Measurements from ENCODE around the gene CARNS1. TPM values are rescaled to one million over a fixed set of nuclear protein-coding genes. Genes with fewer than 3 reads are reported as not detected.
A peak's percentile ranks its signal among the peaks of the same experiment; 100 is the strongest.
"Not testable (repeated sequence)": the region's sequence is repeated elsewhere in the genome, so short reads cannot be mapped to it uniquely, and the experiment has no call there.

The CARNS1 gene
- total and polyA plus RNA-seq, 7 donors = 0.16 to 0.83 (median 0.55) TPM; not detected in 2

GRCh38 chr11:67400942-67401494 is 14.5 kb upstream of the CARNS1 start:
- DNase-seq = peak; percentile 80
- H3K27ac ChIP-seq = peak overlapping the region; percentile 92 to 93 (median 92)
- peaks cover 0 to 46% (median 36%) of the 10 kb centered on the region in 4 donors for H3K4me1 ChIP-seq
- 1 to 4% methylated on average over 27 of the region's 27 CpGs for whole genome bisulfite sequencing, 2 donors
- intact Hi-C loops (cut with DNase I) = loop anchor here (2.0 to 5.0 kb wide), 2 partner anchors 68 to 81 kb away; partner anchors contain the start of genes AIP and TMEM134
- H3K4me3 ChIP-seq = peak overlapping the region; percentile 74 to 84 (median 76)
- H3K9me3 ChIP-seq = no peaks in the 10 kb centered on the region
- H3K27me3 ChIP-seq = peaks cover 0 to 25% (median 6%) of the 10 kb centered on the region in 3 donors
- TF ChIP-seq, protein P1, sequence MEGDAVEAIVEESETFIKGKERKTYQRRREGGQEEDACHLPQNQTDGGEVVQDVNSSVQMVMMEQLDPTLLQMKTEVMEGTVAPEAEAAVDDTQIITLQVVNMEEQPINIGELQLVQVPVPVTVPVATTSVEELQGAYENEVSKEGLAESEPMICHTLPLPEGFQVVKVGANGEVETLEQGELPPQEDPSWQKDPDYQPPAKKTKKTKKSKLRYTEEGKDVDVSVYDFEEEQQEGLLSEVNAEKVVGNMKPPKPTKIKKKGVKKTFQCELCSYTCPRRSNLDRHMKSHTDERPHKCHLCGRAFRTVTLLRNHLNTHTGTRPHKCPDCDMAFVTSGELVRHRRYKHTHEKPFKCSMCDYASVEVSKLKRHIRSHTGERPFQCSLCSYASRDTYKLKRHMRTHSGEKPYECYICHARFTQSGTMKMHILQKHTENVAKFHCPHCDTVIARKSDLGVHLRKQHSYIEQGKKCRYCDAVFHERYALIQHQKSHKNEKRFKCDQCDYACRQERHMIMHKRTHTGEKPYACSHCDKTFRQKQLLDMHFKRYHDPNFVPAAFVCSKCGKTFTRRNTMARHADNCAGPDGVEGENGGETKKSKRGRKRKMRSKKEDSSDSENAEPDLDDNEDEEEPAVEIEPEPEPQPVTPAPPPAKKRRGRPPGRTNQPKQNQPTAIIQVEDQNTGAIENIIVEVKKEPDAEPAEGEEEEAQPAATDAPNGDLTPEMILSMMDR (IDR thresholded peaks at IDR 0.05) = no peak
- TF ChIP-seq POLR2A (IDR thresholded peaks at IDR 0.05) (no peak), EP300 (IDR thresholded peaks at IDR 0.05) (no peak), POLR2AphosphoS5 (IDR thresholded peaks at IDR 0.05) (no peak)
- H3K36me3 ChIP-seq = peaks cover 23 to 38% (median 30%) of the 10 kb centered on the region in 4 donors

DNA sequence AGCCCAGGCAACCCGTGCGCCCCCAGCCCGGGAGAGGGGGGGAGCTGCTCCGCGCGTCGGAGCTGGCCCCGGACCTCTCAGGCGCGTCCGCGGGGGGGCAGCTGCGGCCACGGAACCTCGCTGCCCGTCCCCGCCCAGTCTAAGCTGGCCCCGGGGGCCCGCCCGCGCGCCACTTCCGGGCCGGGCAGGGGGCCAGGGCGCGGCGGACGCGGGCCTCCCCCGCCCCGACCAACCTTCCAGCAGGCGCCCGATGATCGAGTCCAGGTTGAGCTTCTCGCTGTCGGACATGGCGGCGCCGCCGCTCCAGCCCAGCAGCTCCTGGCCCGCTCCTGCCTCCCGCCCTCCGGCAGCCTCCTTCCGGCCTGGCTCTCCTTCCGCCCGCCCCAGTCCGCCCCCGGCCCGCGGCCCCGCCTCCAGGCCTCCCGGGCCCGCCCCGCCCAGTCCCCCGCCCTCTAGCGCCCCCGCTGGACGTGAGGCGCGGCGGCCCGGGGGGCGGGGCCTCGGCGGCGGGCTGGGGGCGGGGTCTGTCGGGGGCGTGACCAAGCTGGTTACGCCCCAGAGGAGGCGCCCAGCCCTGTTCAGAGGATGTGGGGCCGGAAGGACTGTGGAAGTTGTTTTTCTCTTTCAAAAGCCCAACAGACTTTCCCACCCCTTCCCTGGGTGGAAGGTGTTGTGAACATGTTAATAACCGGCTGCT is 13.8 kb upstream of the CARNS1 start, which contains the start of gene PPP1CA:
TSS of gene PPP1CA (minus strand) at position 364 of the 697 bp plus-strand sequence. CDS start at position 288, 76 bp downstream.
- Histone ChIP-seq H3K4me1 (peaks cover 0 to 43% (median 36%) of the 10 kb centered on the region in 4 donors), H3K27me3 (peaks cover 0 to 31% (median 12%) of the 10 kb centered on the region in 3 donors), H3K9me3 (no peaks in the 10 kb centered on the region), H3K36me3 (peaks cover 23 to 32% (median 27%) of the 10 kb centered on the region in 4 donors), H3K27ac (peak within 1 kb of the TSS; percentile 92 to 93 (median 92)), H3K4me3 (peak within 1 kb of the TSS; percentile 74 to 84 (median 76))
- 0 to 1% methylated on average over 73 of the region's 73 CpGs for WGBS, 2 donors
- DNase-seq = peak; percentile 95
- peak; percentile 74 to 93 (median 90) for TF ChIP-seq POLR2AphosphoS5 (IDR thresholded peaks at IDR 0.05)
- no peak for TF ChIP-seq EP300 (IDR thresholded peaks at IDR 0.05)
- TF ChIP-seq POLR2A (IDR thresholded peaks at IDR 0.05) = peak in 1 of 2 donors; percentile 70
- TF ChIP-seq, protein P1 (IDR thresholded peaks at IDR 0.05) = peak in 2 of 4 experiments; percentile 11 to 48
- intact Hi-C loops (cut with DNase I) = loop anchor here (1.0 to 5.0 kb wide), 4 partner anchors 19 to 104 kb away; partner anchors contain the start of genes AIP, PITPNM1 and TMEM134

GRCh38 chr11:67402192-67402839 is 13.2 kb upstream of the CARNS1 start:
- DNase-seq, H3K9me3 ChIP-seq: not testable (repeated sequence)
- WGBS, 2 donors = 18 to 45% methylated on average over 19 of the region's 19 CpGs
- peaks cover 0 to 38% (median 13%) of the 10 kb centered on the region in 3 donors for H3K27me3 ChIP-seq
- intact Hi-C loops (cut with DNase I) = loop anchor here (1.0 to 5.0 kb wide), 3 partner anchors 18 to 103 kb away; partner anchors contain the start of genes AIP and PITPNM1
- peak overlapping the region in 3 of 4 donors; percentile 74 to 84 (median 78) for H3K4me3 ChIP-seq
- H3K4me1 ChIP-seq = peaks cover 0 to 41% (median 33%) of the 10 kb centered on the region in 4 donors
- H3K27ac ChIP-seq = peak overlapping the region; percentile 92 to 93 (median 92)
- peaks cover 21 to 25% (median 24%) of the 10 kb centered on the region in 4 donors for H3K36me3 ChIP-seq

DNA sequence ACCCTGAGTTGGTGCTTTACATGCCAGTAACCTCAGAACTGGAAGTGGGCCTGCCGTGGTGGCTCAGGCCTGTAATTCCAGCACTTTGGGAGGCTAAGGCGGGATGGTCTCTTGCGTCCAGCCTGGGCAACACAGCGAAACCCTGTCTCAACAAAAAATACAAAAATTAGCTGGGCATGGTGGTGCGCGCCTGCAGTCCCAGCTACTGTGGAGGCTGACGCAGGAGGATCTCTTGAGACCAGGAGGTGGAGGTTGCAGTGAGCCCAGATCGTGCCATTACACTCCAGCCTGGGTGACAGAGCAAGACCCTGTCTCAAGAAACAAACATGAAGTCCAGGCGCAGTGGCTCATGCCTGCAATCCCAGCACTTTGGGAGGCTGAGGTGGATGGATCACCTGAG is 12.4 kb upstream of the CARNS1 start:
- 91 to 97% methylated on average over 9 of the region's 9 CpGs for WGBS, 2 donors
- not testable (repeated sequence) for H3K4me3 ChIP-seq, H3K9me3 ChIP-seq, H3K27ac ChIP-seq, DNase-seq
- peaks cover 0 to 46% (median 14%) of the 10 kb centered on the region in 3 donors for H3K27me3 ChIP-seq
- H3K36me3 ChIP-seq = peaks cover 14 to 17% (median 16%) of the 10 kb centered on the region in 4 donors
- H3K4me1 ChIP-seq = peaks cover 0 to 41% (median 30%) of the 10 kb centered on the region in 4 donors
- intact Hi-C loops (cut with DNase I) = loop anchor here (2.0 to 5.0 kb wide), 2 partner anchors 18 to 79 kb away; partner anchors contain the start of gene AIP

- Histone ChIP-seq H3K27ac (no peak overlapping the region), H3K36me3 (peaks cover 0 to 2% (median under 1%) of the 10 kb centered on the region in 4 donors), H3K4me3 (peak overlapping the region in 1 of 4 donors; percentile 23), H3K4me1 (peaks cover 0 to 30% (median 20%) of the 10 kb centered on the region in 4 donors), H3K27me3 (peaks cover 13 to 62% (median 30%) of the 10 kb centered on the region in 3 donors), H3K9me3 (no peaks in the 10 kb centered on the region)
- WGBS, 2 donors = 54 to 74% methylated on average over 13 of the region's 13 CpGs
- intact Hi-C loops (cut with DNase I) = loop anchor here (5.0 kb wide), 1 partner anchor 78 kb away; the partner anchor contains the start of gene AIP
- DNase-seq = no peak
- TF ChIP-seq, protein P1 (IDR thresholded peaks at IDR 0.05) = no peak
Observed at GRCh38 chr11:67404515-67405195, 10.8 kb upstream of the CARNS1 start.
